Erythroblast (primary cell): ENCODE measurements around the gene OTULIN.

Source experiments
- GATA1 ChIP-seq: IDR thresholded peaks from 2 replicates; pipeline ENCODE4 v1.6.1; 2011; ENCODE audit warnings: low read depth, mild to moderate bottlenecking, control low read depth, low read length, moderate library complexity
- POLR2A ChIP-seq: IDR thresholded peaks from 2 replicates; pipeline ENCODE4 v1.6.1; 2011; ENCODE audit warnings: mild to moderate bottlenecking, low read length

DNA sequence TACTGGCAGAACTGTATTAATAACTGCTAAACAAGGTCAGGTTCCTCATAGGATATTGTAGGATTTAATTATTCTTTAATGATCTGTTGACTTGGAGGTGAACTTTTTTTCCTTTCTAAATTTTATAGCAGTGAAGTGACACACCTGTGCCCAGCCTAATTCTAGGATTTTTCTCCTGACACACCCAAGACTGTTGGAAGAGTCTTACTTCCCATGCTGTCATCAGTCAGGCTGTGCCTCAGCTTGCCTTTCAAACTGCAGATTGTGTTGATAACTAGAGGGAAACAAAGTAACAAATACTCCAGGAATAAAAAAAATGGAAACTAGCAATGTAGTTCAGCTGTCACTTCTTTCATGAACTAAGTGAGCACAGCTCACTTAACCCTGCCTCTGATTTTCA, 22.0 kb downstream of the OTULIN start:
- TF ChIP-seq POLR2A (no peak), GATA1 (no peak)
